Measurements from ENCODE around the gene MYL7.

- no peak for TF ChIP-seq EP300 (IDR thresholded peaks at IDR 0.05)
- TF ChIP-seq CTCF (IDR thresholded peaks at IDR 0.05), result no peak
- no peak for TF ChIP-seq POLR2A (IDR thresholded peaks at IDR 0.05)
Measured at GRCh38 chr7:44120395-44120794, 20.7 kb downstream of the MYL7 start.

Data from gastroesophageal sphincter (tissue), 3 donors.